Testis (tissue), 2 donors: ENCODE measurements around the gene KLHDC7B.

Source experiments
- POLR2A ChIP-seq: fragments of 450-650 bp; IDR thresholded peaks from one replicate; pipeline ENCODE4 v1.6.1; 2017; ENCODE audit warnings: antibody characterized with exemption, mild to moderate bottlenecking, moderate library complexity
- TF ChIP-seq, protein P1 (sequence below), 3 experiments: fragments of 450-650 bp in 2 of 3; fragments of 200-600 bp in 1 of 3; sonication (generic) in 1 of 3; IDR thresholded peaks; one replicate each; pipeline ENCODE4 v1.5.1; 2016 to 2019; ENCODE audit warnings: antibody characterized with exemption in 3 of 3, mild to moderate bottlenecking in 2 of 3, moderate library complexity in 1 of 3

DNA sequence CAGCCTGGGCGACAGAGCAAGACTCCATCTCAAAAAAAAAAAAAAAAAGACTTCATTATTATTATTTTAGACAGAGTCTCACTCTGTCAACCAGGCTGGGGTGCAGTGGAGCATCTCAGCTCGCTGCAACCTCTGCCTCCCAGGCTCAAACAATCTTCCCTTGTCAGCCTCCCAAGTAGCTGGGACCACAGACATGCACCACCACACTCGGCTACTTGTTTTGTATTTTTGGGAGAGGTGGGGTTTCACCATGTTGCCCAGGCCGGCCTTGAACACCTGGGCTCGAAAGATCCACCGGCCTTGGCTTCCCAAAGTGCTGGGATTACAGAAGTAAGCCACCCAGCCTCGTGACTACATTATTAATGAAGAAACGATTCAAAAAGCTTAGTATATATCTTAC is 10.6 kb upstream of the KLHDC7B start:
- TF ChIP-seq, protein P1, sequence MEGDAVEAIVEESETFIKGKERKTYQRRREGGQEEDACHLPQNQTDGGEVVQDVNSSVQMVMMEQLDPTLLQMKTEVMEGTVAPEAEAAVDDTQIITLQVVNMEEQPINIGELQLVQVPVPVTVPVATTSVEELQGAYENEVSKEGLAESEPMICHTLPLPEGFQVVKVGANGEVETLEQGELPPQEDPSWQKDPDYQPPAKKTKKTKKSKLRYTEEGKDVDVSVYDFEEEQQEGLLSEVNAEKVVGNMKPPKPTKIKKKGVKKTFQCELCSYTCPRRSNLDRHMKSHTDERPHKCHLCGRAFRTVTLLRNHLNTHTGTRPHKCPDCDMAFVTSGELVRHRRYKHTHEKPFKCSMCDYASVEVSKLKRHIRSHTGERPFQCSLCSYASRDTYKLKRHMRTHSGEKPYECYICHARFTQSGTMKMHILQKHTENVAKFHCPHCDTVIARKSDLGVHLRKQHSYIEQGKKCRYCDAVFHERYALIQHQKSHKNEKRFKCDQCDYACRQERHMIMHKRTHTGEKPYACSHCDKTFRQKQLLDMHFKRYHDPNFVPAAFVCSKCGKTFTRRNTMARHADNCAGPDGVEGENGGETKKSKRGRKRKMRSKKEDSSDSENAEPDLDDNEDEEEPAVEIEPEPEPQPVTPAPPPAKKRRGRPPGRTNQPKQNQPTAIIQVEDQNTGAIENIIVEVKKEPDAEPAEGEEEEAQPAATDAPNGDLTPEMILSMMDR (IDR thresholded peaks at IDR 0.05), result no peak
- no peak for TF ChIP-seq POLR2A
